HG03469 (cell line): ENCODE results near the gene OTOS.
A peak's percentile ranks its signal among the peaks of the same experiment; 100 is the strongest.

Experiments
- ATAC-seq: cut with Tn5 transposase; IDR thresholded peaks from one replicate; pipeline ENCODE4 v1.9.1; 2021; ENCODE audit warnings: mild to moderate bottlenecking, moderate library complexity, moderate number of reproducible peaks; ENCODE audit not compliant: unreplicated experiment

The OTOS gene

GRCh38 chr2:240137596-240138253 is 2.7 kb downstream of the OTOS start:
- no peak for ATAC-seq

- ATAC-seq = no peak
Observed at GRCh38 chr2:240136671-240137292, 3.7 kb downstream of the OTOS start.

- peak; percentile 81 for ATAC-seq
Observed at GRCh38 chr2:240136013-240136670, 4.3 kb downstream of the OTOS start, which contains the start of gene COPS9. Gene COPS9 (minus strand): TSS chr2:240136305. CDS start chr2:240136284, 21 bp downstream.

- no peak for ATAC-seq
Observed at GRCh38 chr2:240135706-240136012, 4.8 kb downstream of the OTOS start.

- no peak for ATAC-seq
Observed at GRCh38 chr2:240134956-240135520, 5.4 kb downstream of the OTOS start.

GRCh38 chr2:240134466-240134865 is 6.0 kb downstream of the OTOS start:
- ATAC-seq = no peak

GRCh38 chr2:240133401-240133800 is 7.1 kb downstream of the OTOS start:
- no peak for ATAC-seq

GRCh38 chr2:240132651-240132980 is 7.8 kb downstream of the OTOS start:
- ATAC-seq = no peak

GRCh38 chr2:240131941-240132650 is 8.4 kb downstream of the OTOS start:
- ATAC-seq = no peak

GRCh38 chr2:240131296-240131695 is 9.2 kb downstream of the OTOS start:
- ATAC-seq = no peak

- ATAC-seq = no peak
Observed at GRCh38 chr2:240130393-240131195, 9.9 kb downstream of the OTOS start.

- no peak for ATAC-seq
Observed at GRCh38 chr2:240129731-240130392, 10.6 kb downstream of the OTOS start.

- no peak for ATAC-seq
Observed at GRCh38 chr2:240129311-240129710, 11.1 kb downstream of the OTOS start.

GRCh38 chr2:240128608-240129145 is 11.8 kb downstream of the OTOS start:
- ATAC-seq = no peak

GRCh38 chr2:240127911-240128607 is 12.4 kb downstream of the OTOS start:
- no peak for ATAC-seq

GRCh38 chr2:240127191-240127750 is 13.2 kb downstream of the OTOS start:
- ATAC-seq = no peak

GRCh38 chr2:240126731-240127130 is 13.7 kb downstream of the OTOS start:
- no peak for ATAC-seq

- no peak for ATAC-seq
Observed at GRCh38 chr2:240125742-240126141, 14.7 kb downstream of the OTOS start.

- ATAC-seq = no peak
Observed at GRCh38 chr2:240124651-240125030, 15.8 kb downstream of the OTOS start.
